Epithelial cell of esophagus (primary cell): ENCODE measurements around the gene APOL1.
A peak's percentile ranks its signal among the peaks of the same experiment; 100 is the strongest.

Source experiments
- DNase-seq: peaks from one replicate; pipeline ENCODE4 v3.0.0; 2010; ENCODE audit warnings: low read depth
- H3K4me3 ChIP-seq: 2 replicates; pipeline ENCODE4 v1.5.1; 2011; ENCODE audit warnings: mild to moderate bottlenecking, low read length, control low read depth
- CTCF ChIP-seq: IDR thresholded peaks from 2 replicates; pipeline ENCODE4 v1.5.1; 2011; ENCODE audit warnings: low read depth, mild to moderate bottlenecking, low read length, control low read depth, inconsistent platforms; ENCODE audit not compliant: insufficient read depth; ENCODE audit errors: missing control alignments

The APOL1 gene

GRCh38 chr22:36218648-36219193, 34.2 kb upstream of the APOL1 start:
- no peak for DNase-seq
- H3K4me3 ChIP-seq: no peak overlapping the region
- no peak for TF ChIP-seq CTCF

- TF ChIP-seq CTCF: no peak
- peak; percentile 65 for DNase-seq
- no peak overlapping the region for H3K4me3 ChIP-seq
These were observed 32.4 kb upstream of the APOL1 start for GRCh38 chr22:36220451-36220921.

GRCh38 chr22:36221799-36222751, 30.9 kb upstream of the APOL1 start:
- peak; percentile 70 for DNase-seq
- no peak overlapping the region for H3K4me3 ChIP-seq
- peak; percentile 87 for TF ChIP-seq CTCF

GRCh38 chr22:36222887-36223450, 30.0 kb upstream of the APOL1 start:
- TF ChIP-seq CTCF: no peak
- no peak for DNase-seq

GRCh38 chr22:36223504-36223903, 29.4 kb upstream of the APOL1 start:
- TF ChIP-seq CTCF: no peak
- H3K4me3 ChIP-seq: no peak overlapping the region
- no peak for DNase-seq

More at GRCh38 chr22:36222887-36223450, 30.0 kb upstream of the APOL1 start:
- H3K4me3 ChIP-seq: no peak overlapping the region

- DNase-seq: peak; percentile 54
- no peak for TF ChIP-seq CTCF
- no peak overlapping the region for H3K4me3 ChIP-seq
These were observed 28.7 kb upstream of the APOL1 start for GRCh38 chr22:36224245-36224644.
